GM12873 (cell line): Measurements from ENCODE around the gene ACTL10.
A peak's percentile ranks its signal among the peaks of the same experiment; 100 is the strongest.

Source experiments
- CTCF ChIP-seq: IDR thresholded peaks from 2 replicates; pipeline ENCODE4 v1.5.1; 2012; ENCODE audit warnings: low read depth, mild to moderate bottlenecking, moderate library complexity, low read length, control low read depth; ENCODE audit not compliant: insufficient read depth; ENCODE audit errors: missing control alignments

Gene ACTL10

GRCh38 chr20:33650753-33651561 lies 15.8 kb upstream of the ACTL10 start:
- no peak for TF ChIP-seq CTCF

- TF ChIP-seq CTCF = no peak
These were observed 15.1 kb upstream of the ACTL10 start for GRCh38 chr20:33651562-33652048.

GRCh38 chr20:33653218-33653899 lies 13.4 kb upstream of the ACTL10 start:
- peak; percentile 93 for TF ChIP-seq CTCF

- TF ChIP-seq CTCF = no peak
These were observed 12.7 kb upstream of the ACTL10 start for GRCh38 chr20:33653900-33654596.

- TF ChIP-seq CTCF = no peak
These were observed 12.0 kb upstream of the ACTL10 start for GRCh38 chr20:33654680-33655161.

- no peak for TF ChIP-seq CTCF
These were observed 11.6 kb upstream of the ACTL10 start for GRCh38 chr20:33655164-33655563.
